GM23248 (cell line): ENCODE results near the gene TBCK.

Source experiments
- EZH2 ChIP-seq: fragments of 200-600 bp; sonication (generic); IDR thresholded peaks from 2 replicates; pipeline ENCODE4 v1.6.1; 2018; ENCODE audit warnings: antibody characterized with exemption, mild to moderate bottlenecking; ENCODE audit not compliant: insufficient read depth, poor library complexity, severe bottlenecking
- EZH2phosphoT487 ChIP-seq: fragments of 200-600 bp; sonication (generic); IDR thresholded peaks from 2 replicates; pipeline ENCODE4 v1.6.1; 2018; ENCODE audit warnings: antibody characterized with exemption, moderate library complexity, mild to moderate bottlenecking, low read depth; ENCODE audit not compliant: insufficient read depth

DNA sequence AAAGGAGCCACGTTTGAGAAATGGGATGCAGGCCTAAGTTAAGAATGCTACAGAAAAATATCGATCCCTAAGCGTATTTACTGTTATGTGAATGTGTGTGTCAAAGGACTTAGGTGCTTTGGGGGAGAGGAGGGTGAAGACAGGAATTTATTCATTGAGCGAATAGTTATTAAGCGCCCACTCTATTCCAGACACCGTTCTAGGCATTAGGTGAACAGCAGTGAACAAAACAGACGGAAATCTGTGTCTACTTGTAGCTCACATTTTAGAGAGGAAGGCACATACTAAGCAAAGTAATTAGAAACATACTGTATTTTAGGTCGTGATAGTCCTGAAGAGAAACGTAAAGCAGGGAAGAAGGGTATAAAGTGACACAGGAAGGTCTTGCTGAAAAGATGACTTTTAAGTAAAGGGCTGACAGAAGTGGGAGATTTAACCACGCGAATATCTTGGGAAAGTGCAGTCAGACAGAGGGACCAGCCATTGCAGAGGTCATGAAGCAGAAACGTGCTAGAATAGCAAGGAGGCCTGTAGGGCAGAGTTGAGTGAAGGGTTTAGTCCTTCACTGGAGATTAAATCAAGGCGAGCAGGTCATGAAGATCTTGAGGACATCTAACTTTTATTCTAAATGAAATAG, 882 bp upstream of the TBCK start:
- TF ChIP-seq EZH2phosphoT487: no peak
- TF ChIP-seq EZH2: no peak
